WTC11 (cell line): ENCODE measurements around the gene CCDC71L. TPM values are rescaled to one million over a fixed set of nuclear protein-coding genes. Genes with fewer than 3 reads are reported as not detected.

Experiments used
- ATAC-seq: fragments of 200-7000 bp; cut with Tn5 transposase; 2 replicates; pipeline ENCODE4 v1.10.0; 2021; ENCODE audit warnings: mild to moderate bottlenecking, moderate library complexity
- CTCF ChIA-PET: fragments of 300-600 bp; sonication (Branson Sonifier 250); formaldehyde crosslinking; loops from one replicate; lab custom pipeline; 2021; ENCODE audit warnings: antibody characterized with exemption; lab: Charles Lee
- POLR2A ChIA-PET: fragments of 350-600 bp; sonication (Branson Sonifier 250); formaldehyde crosslinking; loops from one replicate; lab custom pipeline; 2021; ENCODE audit warnings: antibody characterized with exemption; lab: Charles Lee
- DNase-seq: peaks from one replicate; pipeline ENCODE4 v3.0.0; 2021; ENCODE audit warnings: low spot score
- H3K27ac Mint-ChIP-seq: 2 replicates; pipeline ENCODE4 v1.8.0; 2021; ENCODE audit warnings: mixed read lengths
- H3K27me3 Mint-ChIP-seq: 2 replicates; pipeline ENCODE4 v1.8.0; 2021; ENCODE audit warnings: low read depth, mild to moderate bottlenecking, moderate library complexity, mixed read lengths
- H3K36me3 Mint-ChIP-seq: 2 replicates; pipeline ENCODE4 v1.8.0; 2021; ENCODE audit warnings: mixed read lengths
- H3K4me1 Mint-ChIP-seq: 2 replicates; pipeline ENCODE4 v1.8.0; 2022; ENCODE audit warnings: mixed read lengths
- H3K4me3 Mint-ChIP-seq: 2 replicates; pipeline ENCODE4 v1.8.0; 2021; ENCODE audit warnings: mild to moderate bottlenecking, moderate library complexity, mixed read lengths
- H3K9me3 Mint-ChIP-seq: 2 replicates; pipeline ENCODE4 v1.8.0; 2021; ENCODE audit warnings: mixed read lengths
- ARID4B ChIP-seq: sonication (generic); formaldehyde crosslinking; IDR thresholded peaks from 2 replicates; pipeline ENCODE4 v1.8.0; 2023; ENCODE audit warnings: missing genetic modification reagents, mild to moderate bottlenecking, borderline replicate concordance
- CDX4 ChIP-seq: fragments of 250-450 bp; sonication (Bioruptor Pico); IDR thresholded peaks from 2 replicates; pipeline ENCODE4 v1.9.0; 2021; ENCODE audit warnings: moderate library complexity, mild to moderate bottlenecking, inconsistent platforms, borderline replicate concordance
- ESRRA ChIP-seq: sonication (generic); formaldehyde crosslinking; IDR thresholded peaks from 2 replicates; pipeline ENCODE4 v1.8.1; 2022; ENCODE audit warnings: mild to moderate bottlenecking, missing genetic modification reagents, borderline replicate concordance
- GABPB1 ChIP-seq: sonication (generic); formaldehyde crosslinking; IDR thresholded peaks from 2 replicates; pipeline ENCODE4 v1.8.1; 2023; ENCODE audit warnings: mild to moderate bottlenecking, missing genetic modification reagents
- JAZF1 ChIP-seq: fragments of 250-450 bp; sonication (Bioruptor Pico); IDR thresholded peaks from 2 replicates; pipeline ENCODE4 v1.9.0; 2021; ENCODE audit warnings: moderate library complexity, mild to moderate bottlenecking, inconsistent platforms
- JUN ChIP-seq: sonication (generic); formaldehyde crosslinking; IDR thresholded peaks from 2 replicates; pipeline ENCODE4 v1.8.0; 2023; ENCODE audit warnings: mild to moderate bottlenecking, missing genetic modification reagents
- KAT7 ChIP-seq: sonication (generic); formaldehyde crosslinking; IDR thresholded peaks from 2 replicates; pipeline ENCODE4 v1.8.1; 2023; ENCODE audit warnings: missing genetic modification reagents, mild to moderate bottlenecking, borderline replicate concordance
- MYBL2 ChIP-seq: sonication (generic); formaldehyde crosslinking; IDR thresholded peaks from 2 replicates; pipeline ENCODE4 v1.8.1; 2023; ENCODE audit warnings: mild to moderate bottlenecking, moderate library complexity, missing genetic modification reagents
- NFE2L1 ChIP-seq: sonication (generic); formaldehyde crosslinking; IDR thresholded peaks from 2 replicates; pipeline ENCODE4 v1.8.1; 2023; ENCODE audit warnings: missing genetic modification reagents
- PRRX2 ChIP-seq: fragments of 250-450 bp; sonication (Bioruptor Pico); IDR thresholded peaks from 2 replicates; pipeline ENCODE4 v1.8.0; 2021; ENCODE audit warnings: mild to moderate bottlenecking
- TEAD4 ChIP-seq: sonication (generic); formaldehyde crosslinking; IDR thresholded peaks from 2 replicates; pipeline ENCODE4 v1.8.0; 2022; ENCODE audit warnings: mild to moderate bottlenecking, missing genetic modification reagents
- ZNF138 ChIP-seq: sonication (generic); formaldehyde crosslinking; conservative IDR thresholded peaks from 2 replicates; pipeline ENCODE4 v1.8.1; 2022; ENCODE audit warnings: mild to moderate bottlenecking, moderate library complexity, missing genetic modification reagents
- ZNF532 ChIP-seq: fragments of 250-450 bp; sonication (Bioruptor Pico); IDR thresholded peaks from 2 replicates; pipeline ENCODE4 v1.9.0; 2021; ENCODE audit warnings: mild to moderate bottlenecking, borderline replicate concordance
- total RNA-seq: library from RNA; stranded (reverse); gene quantifications from 3 replicates; pipeline ENCODE4 v1.2.3, GENCODE V29; 2021
- TF ChIP-seq, protein P1 (sequence below): sonication (generic); formaldehyde crosslinking; IDR thresholded peaks from 2 replicates; pipeline ENCODE4 v1.8.1; 2023; ENCODE audit warnings: mild to moderate bottlenecking, missing genetic modification reagents, moderate library complexity

The CCDC71L gene
- total RNA-seq, 1 experiment from 2014 or later, result 21.5 TPM

GRCh38 chr7:106611911-106612310 lies 49.0 kb downstream of the CCDC71L start (continued):
- TF ChIP-seq ZNF532 (CRISPR knock-in tag) (no peak), ESRRA (CRISPR knock-in tag) (no peak), JUN (CRISPR knock-in tag) (no peak), CDX4 (no peak), MYBL2 (CRISPR knock-in tag) (no peak), NFE2L1 (CRISPR knock-in tag) (no peak)
- TF ChIP-seq, protein P1, sequence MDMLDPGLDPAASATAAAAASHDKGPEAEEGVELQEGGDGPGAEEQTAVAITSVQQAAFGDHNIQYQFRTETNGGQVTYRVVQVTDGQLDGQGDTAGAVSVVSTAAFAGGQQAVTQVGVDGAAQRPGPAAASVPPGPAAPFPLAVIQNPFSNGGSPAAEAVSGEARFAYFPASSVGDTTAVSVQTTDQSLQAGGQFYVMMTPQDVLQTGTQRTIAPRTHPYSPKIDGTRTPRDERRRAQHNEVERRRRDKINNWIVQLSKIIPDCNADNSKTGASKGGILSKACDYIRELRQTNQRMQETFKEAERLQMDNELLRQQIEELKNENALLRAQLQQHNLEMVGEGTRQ (CRISPR knock-in tag), result no peak

GRCh38 chr7:106610996-106611886 lies 49.7 kb downstream of the CCDC71L start:
- no peak for TF ChIP-seq GABPB1 (CRISPR knock-in tag)
- no peak for TF ChIP-seq JUN (CRISPR knock-in tag)
- TF ChIP-seq PRRX2 (CRISPR knock-in tag), result no peak
- no peak for TF ChIP-seq TEAD4
- no peak for TF ChIP-seq KAT7
- no peak for TF ChIP-seq ARID4B (CRISPR knock-in tag)
- TF ChIP-seq, protein P1 (CRISPR knock-in tag), result no peak
- no peak for TF ChIP-seq JAZF1 (CRISPR knock-in tag)
- no peak for TF ChIP-seq ZNF138 (CRISPR knock-in tag)
- DNase-seq, result no peak
- Mint-ChIP-seq H3K36me3 (peaks cover 7% of the 10 kb centered on the region), H3K27ac (no peak overlapping the region), H3K4me1 (peaks cover 9% of the 10 kb centered on the region), H3K27me3 (no peaks in the 10 kb centered on the region; the same call in 1 of the 2 replicates), H3K4me3 (no peak overlapping the region), H3K9me3 (peaks cover 20% of the 10 kb centered on the region)
- ChIA-PET CTCF (no interaction called here), POLR2A (no interaction called here)
- ATAC-seq, result no peak
